ENCODE data around the gene TNS3. TPM values are rescaled to one million over a fixed set of nuclear protein-coding genes. Genes with fewer than 3 reads are reported as not detected.

The TNS3 gene
- total and polyA plus RNA-seq, 9 of the 15 experiments (the other 6 are each of a cell fraction or from before 2014, with no cell fraction given), result 0.20 TPM; not detected in 8

GRCh38 chr7:47418601-47419309, 163.2 kb downstream of the TNS3 start:
- ATAC-seq (no peak), DNase-seq (ENCODE audit: extremely low read depth in 1 of 4, low spot score in 3 of 4) (no peak), FAIRE-seq (no peak)
- ChIA-PET CTCF (ENCODE audit: low intra/inter-chr PET ratio) (no interaction called here), POLR2A (no interaction called here)
- WGBS (ENCODE audit: insufficient coverage, low coverage, missing lambda C conversion rate), result 0% methylated on average over 5 of the region's 5 CpGs
- Histone ChIP-seq H3K27me3 (ENCODE audit: control insufficient read depth in 2 of 2, insufficient read depth in 2 of 2, low read length in 2 of 2) (peaks cover 0 to 38% of the 10 kb centered on the region in 2 experiments; a peak in 3 of 5 replicates), H4K20me1 (replicated peaks; ENCODE audit: control insufficient read depth, insufficient read depth, low read length) (no peaks in the 10 kb centered on the region), H3K9ac (ENCODE audit: insufficient read depth in 1 of 2, low read depth in 2 of 2, low read length in 2 of 2) (no peak overlapping the region), H3K4me2 (ENCODE audit: insufficient read depth, low read length) (no peak overlapping the region), H3K79me2 (ENCODE audit: control insufficient read depth, insufficient read depth, low read length) (no peaks in the 10 kb centered on the region), H3K9me3 (replicated peaks; ENCODE audit: control insufficient read depth, insufficient read depth, low read depth, low read length) (no peaks in the 10 kb centered on the region), H3K4me1 (replicated peaks in 1 of 2; ENCODE audit: control insufficient read depth in 2 of 2, insufficient read depth in 2 of 2, low read length in 2 of 2) (no peaks in the 10 kb centered on the region), H2AFZ (ENCODE audit: low read depth, low read length) (no peak overlapping the region), H3K4me3 (no peak overlapping the region), H3K36me3 (ENCODE audit: control insufficient read depth, insufficient read depth, low read length) (no peaks in the 10 kb centered on the region), H3K27ac (ENCODE audit: extremely low read depth, low read depth, low read length) (no peak overlapping the region), H3K9me1 (ENCODE audit: control insufficient read depth, insufficient read depth, low read length) (no peaks in the 10 kb centered on the region)
- intact Hi-C loops (cut with micrococcal nuclease) (no loop called here), in situ Hi-C loops (cut with MboI) (no loop called here)
- BruUV-seq (replicated peaks), result no TSS peak
- no peak for TF ChIP-seq ZNF212 (CRISPR knock-in tag; IDR thresholded peaks at IDR 0.05)
- no peak for TF ChIP-seq CLOCK (CRISPR knock-in tag; IDR thresholded peaks at IDR 0.05; ENCODE audit: borderline replicate concordance)
- no peak for TF ChIP-seq HDAC8 (tag; IDR thresholded peaks at IDR 0.05)
- no peak for TF ChIP-seq CREBBP (IDR thresholded peaks at IDR 0.05; ENCODE audit: low read depth, low read length)
- TF ChIP-seq NELFE (IDR thresholded peaks at IDR 0.05; ENCODE audit: insufficient read depth, insufficient read length), result no peak
